Keratinocyte (primary cell): ENCODE measurements around the gene MATN4.

ENCODE experiments used
- CTCF ChIP-seq, 3 experiments: IDR thresholded peaks in 1 of 3; conservative IDR thresholded peaks in 1 of 3; optimal IDR thresholded peaks in 1 of 3; 2 replicates in 2 of 3; 3 replicates in 1 of 3; pipeline versions ENCODE3 to v1.5.1; 2011; ENCODE audit warnings: low read length in 3 of 3, mild to moderate bottlenecking in 3 of 3, moderate library complexity in 2 of 3, control low read depth in 1 of 3, inconsistent platforms in 1 of 3; ENCODE audit not compliant: insufficient read depth in 2 of 3; ENCODE audit errors: extremely low read depth in 1 of 3
- EZH2 ChIP-seq: IDR thresholded peaks from one replicate; pipeline ENCODE4 v1.6.1; 2012; ENCODE audit warnings: inconsistent platforms, mild to moderate bottlenecking, low read length, moderate library complexity

GRCh38 chr20:45246109-45246508 is 62.0 kb downstream of the MATN4 start:
- no peak for TF ChIP-seq EZH2
- TF ChIP-seq CTCF (optimal IDR thresholded peaks at IDR 0.05 in 1 of 3, IDR thresholded peaks at IDR 0.05 in 1 of 3, conservative IDR thresholded peaks at IDR 0.05 in 1 of 3; ENCODE audit: extremely low read depth in 1 of 3, insufficient read depth in 2 of 3, low read length in 3 of 3): no peak
